OCI-LY7 (cell line): ENCODE measurements around the gene GJD2. TPM values are rescaled to one million over a fixed set of nuclear protein-coding genes. Genes with fewer than 3 reads are reported as not detected.

Experiments used
- BruUV-seq: library from RNA; stranded (reverse); fragments of 400-500 nt; replicated peaks from 2 replicates; lab custom pipeline; 2021; lab: Mats Ljungman, UMichigan
- CTCF ChIA-PET: fragments of 300-600 bp; sonication (Branson Sonifier 250); formaldehyde crosslinking; loops from one replicate; lab custom pipeline; 2022; ENCODE audit warnings: antibody characterized with exemption; ENCODE audit not compliant: unreplicated experiment; lab: Charles Lee
- POLR2A ChIA-PET: fragments of 300-600 bp; sonication (Branson Sonifier 250); formaldehyde crosslinking; loops from one replicate; lab custom pipeline; 2022; ENCODE audit warnings: antibody characterized with exemption; lab: Charles Lee
- DNase-seq: peaks from one replicate; pipeline ENCODE4 v3.0.0-alpha.2; 2015; ENCODE audit warnings: low spot score
- H2AFZ ChIP-seq: fragments of 200-600 bp; sonication (generic), shearing (Covaris generic); 2 replicates; pipeline ENCODE4 v1.6.1; 2014; ENCODE audit warnings: mild to moderate bottlenecking, antibody characterized with exemption, low read length, moderate library complexity
- H3K27ac ChIP-seq: fragments of 200-600 bp; sonication (generic); 2 replicates; pipeline ENCODE4 v1.5.1; 2014; ENCODE audit warnings: mixed run types, low read depth, mild to moderate bottlenecking, moderate library complexity, low read length, inconsistent platforms; ENCODE audit not compliant: poor library complexity, severe bottlenecking
- H3K36me3 ChIP-seq: fragments of 200-600 bp; sonication (generic); 2 replicates; pipeline ENCODE4 v1.6.1; 2014; ENCODE audit warnings: mild to moderate bottlenecking, antibody characterized with exemption, low read length, moderate library complexity, mixed read lengths; ENCODE audit not compliant: insufficient read depth
- H3K4me1 ChIP-seq: fragments of 200-600 bp; sonication (generic); 2 replicates; pipeline ENCODE4 v1.5.1; 2014; ENCODE audit warnings: mild to moderate bottlenecking, low read length; ENCODE audit not compliant: insufficient read depth, poor library complexity, severe bottlenecking
- H3K4me2 ChIP-seq: fragments of 200-600 bp; sonication (generic); 2 replicates; pipeline ENCODE4 v1.6.1; 2014; ENCODE audit warnings: mild to moderate bottlenecking, low read length
- H3K4me3 ChIP-seq: fragments of 200-600 bp; sonication (generic); 2 replicates; pipeline ENCODE4 v1.5.1; 2014; ENCODE audit warnings: mild to moderate bottlenecking, low read depth, low read length; ENCODE audit not compliant: poor library complexity, severe bottlenecking
- H3K79me2 ChIP-seq: fragments of 200-600 bp; sonication (generic); 2 replicates; pipeline ENCODE4 v1.6.1; 2016; ENCODE audit warnings: low read depth, mild to moderate bottlenecking, low read length, moderate library complexity, mixed read lengths; ENCODE audit not compliant: insufficient read depth
- H3K9me2 ChIP-seq: fragments of 200-600 bp; sonication (generic); 2 replicates; pipeline ENCODE4 v1.6.1; 2016; ENCODE audit warnings: mild to moderate bottlenecking, low read length, mixed read lengths; ENCODE audit not compliant: insufficient read depth
- H3K9me3 ChIP-seq: fragments of 200-600 bp; sonication (generic); 2 replicates; pipeline ENCODE4 v1.6.1; 2014; ENCODE audit warnings: mild to moderate bottlenecking, mixed run types, low read length, mixed read lengths
- H4K20me1 ChIP-seq: fragments of 200-600 bp; sonication (generic); 2 replicates; pipeline ENCODE4 v1.6.1; 2014; ENCODE audit warnings: mild to moderate bottlenecking, antibody characterized with exemption, low read length, moderate library complexity, mixed read lengths; ENCODE audit not compliant: insufficient read depth
- EZH2phosphoT487 ChIP-seq: fragments of 200-600 bp; sonication (generic); IDR thresholded peaks from 2 replicates; pipeline ENCODE4 v1.6.1; 2018; ENCODE audit warnings: low read depth, borderline replicate concordance, mild to moderate bottlenecking, mixed run types, antibody characterized with exemption, low read length, moderate library complexity, mixed read lengths
- intact Hi-C: fragments of 100-400 bp; cut with micrococcal nuclease; formaldehyde crosslinking; loops from one replicate; pipeline ENCODE4 v1.10.0; 2022; ENCODE audit not compliant: unreplicated experiment
- total RNA-seq, 2 experiments: library from RNA; depleted of rRNA in 1 of 2; stranded (reverse); fragments of >200 nt in 1 of 2; shearing (Covaris generic) in 1 of 2; gene quantifications; 2 replicates each; pipeline ENCODE4 v1.2.3, GENCODE V29; 2014 to 2022
- TF ChIP-seq, protein P1 (sequence below): fragments of 200-600 bp; sonication (generic); conservative IDR thresholded peaks from 2 replicates; pipeline ENCODE4 v1.5.1; 2014; ENCODE audit warnings: mild to moderate bottlenecking, antibody characterized with exemption, low read length, moderate library complexity, mixed read lengths

The GJD2 gene
- total RNA-seq, 2 experiments from 2014 or later = not detected

DNA sequence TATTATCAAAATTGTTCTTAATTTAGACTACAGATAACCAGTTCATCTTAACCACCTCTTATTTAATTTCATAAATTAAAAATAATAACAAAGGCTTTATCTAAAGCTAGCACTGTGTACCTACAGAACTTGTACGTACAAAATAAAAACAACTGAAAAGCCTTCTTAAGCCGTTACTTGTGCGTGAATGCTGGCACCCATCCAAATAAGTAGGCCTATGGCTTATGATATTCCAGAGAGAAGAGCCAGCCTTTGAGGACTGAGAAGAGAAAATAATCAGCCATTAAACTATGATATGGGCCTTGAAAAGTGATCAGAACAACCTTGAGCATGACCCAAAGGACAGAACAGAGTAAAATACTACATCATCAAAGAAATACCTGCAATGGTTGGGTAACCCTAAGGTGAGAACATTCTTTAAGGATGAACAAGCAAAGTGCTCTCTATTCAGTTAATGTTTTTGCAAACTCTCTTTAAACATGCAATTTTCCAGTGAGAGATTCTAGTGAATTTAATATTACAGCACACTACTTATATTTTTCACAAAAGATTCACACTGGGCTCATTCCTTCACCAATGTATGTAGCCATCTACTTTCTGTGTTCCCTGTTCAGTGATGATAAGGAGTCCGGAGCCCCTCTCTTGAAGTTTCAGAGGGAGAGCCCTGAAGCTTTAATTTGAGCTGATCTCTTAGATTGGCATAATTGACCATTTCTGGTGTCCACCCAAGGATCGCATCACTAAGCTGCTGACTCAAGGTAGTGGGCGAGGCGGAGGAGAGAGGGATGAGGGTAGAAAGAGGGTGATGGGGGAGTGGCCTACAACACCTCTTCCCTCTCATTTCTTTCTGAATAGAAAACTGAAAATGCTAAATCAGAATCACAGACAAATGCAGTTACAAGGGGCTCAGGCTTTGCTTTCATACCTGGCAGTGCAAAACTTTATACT is 48.3 kb upstream of the GJD2 start:
- no TSS peak for BruUV-seq
- TF ChIP-seq, protein P1, sequence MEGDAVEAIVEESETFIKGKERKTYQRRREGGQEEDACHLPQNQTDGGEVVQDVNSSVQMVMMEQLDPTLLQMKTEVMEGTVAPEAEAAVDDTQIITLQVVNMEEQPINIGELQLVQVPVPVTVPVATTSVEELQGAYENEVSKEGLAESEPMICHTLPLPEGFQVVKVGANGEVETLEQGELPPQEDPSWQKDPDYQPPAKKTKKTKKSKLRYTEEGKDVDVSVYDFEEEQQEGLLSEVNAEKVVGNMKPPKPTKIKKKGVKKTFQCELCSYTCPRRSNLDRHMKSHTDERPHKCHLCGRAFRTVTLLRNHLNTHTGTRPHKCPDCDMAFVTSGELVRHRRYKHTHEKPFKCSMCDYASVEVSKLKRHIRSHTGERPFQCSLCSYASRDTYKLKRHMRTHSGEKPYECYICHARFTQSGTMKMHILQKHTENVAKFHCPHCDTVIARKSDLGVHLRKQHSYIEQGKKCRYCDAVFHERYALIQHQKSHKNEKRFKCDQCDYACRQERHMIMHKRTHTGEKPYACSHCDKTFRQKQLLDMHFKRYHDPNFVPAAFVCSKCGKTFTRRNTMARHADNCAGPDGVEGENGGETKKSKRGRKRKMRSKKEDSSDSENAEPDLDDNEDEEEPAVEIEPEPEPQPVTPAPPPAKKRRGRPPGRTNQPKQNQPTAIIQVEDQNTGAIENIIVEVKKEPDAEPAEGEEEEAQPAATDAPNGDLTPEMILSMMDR = no peak
- no peak for TF ChIP-seq EZH2phosphoT487
- intact Hi-C loops = no loop called here
- Histone ChIP-seq H3K79me2 (no peaks in the 10 kb centered on the region), H3K4me3 (no peak overlapping the region), H3K9me3 (no peaks in the 10 kb centered on the region), H4K20me1 (no peaks in the 10 kb centered on the region), H3K4me2 (no peak overlapping the region), H2AFZ (no peak overlapping the region), H3K27ac (no peak overlapping the region), H3K36me3 (no peaks in the 10 kb centered on the region), H3K9me2 (no peaks in the 10 kb centered on the region), H3K4me1 (no peaks in the 10 kb centered on the region)
- ChIA-PET POLR2A (interaction anchor here (1.0 kb wide), 1 partner anchor 13 kb away, joined by 3 read pairs; no protein-coding TSS in a partner anchor), CTCF (no interaction called here)
- DNase-seq = no peak

DNA sequence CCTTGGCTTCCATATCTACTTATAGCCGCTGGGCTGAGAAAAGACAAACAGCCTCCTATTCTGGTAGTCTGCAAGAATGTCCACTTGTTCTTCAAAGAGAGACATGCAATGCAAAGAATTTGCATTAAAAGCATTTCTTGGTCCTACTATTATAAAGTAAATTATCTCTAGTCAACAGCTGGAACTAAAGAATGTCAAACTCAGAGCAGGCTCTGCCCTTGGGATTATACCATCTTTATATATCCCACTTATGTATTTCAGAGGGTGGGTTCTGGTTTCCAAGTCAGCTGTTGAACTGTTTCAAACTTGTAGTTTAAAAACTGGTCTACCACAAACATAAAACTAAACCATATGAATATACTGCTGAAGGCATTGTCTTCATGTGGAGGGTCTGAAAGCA is 47.6 kb upstream of the GJD2 start:
- no peaks in the 10 kb centered on the region for H3K9me3 ChIP-seq
- no peaks in the 10 kb centered on the region for H3K4me1 ChIP-seq
- ChIA-PET POLR2A (no interaction called here), CTCF (no interaction called here)
- no peak overlapping the region for H2AFZ ChIP-seq
- no peak overlapping the region for H3K4me2 ChIP-seq
- BruUV-seq = no TSS peak
- no peaks in the 10 kb centered on the region for H3K36me3 ChIP-seq
- intact Hi-C loops = no loop called here
- H3K79me2 ChIP-seq = no peaks in the 10 kb centered on the region
- no peaks in the 10 kb centered on the region for H4K20me1 ChIP-seq
- no peaks in the 10 kb centered on the region for H3K9me2 ChIP-seq
- TF ChIP-seq, protein P1 = no peak
- no peak for TF ChIP-seq EZH2phosphoT487
- H3K27ac ChIP-seq = no peak overlapping the region
- H3K4me3 ChIP-seq = no peak overlapping the region
- no peak for DNase-seq
